HG03469 (cell line): Measurements from ENCODE around the gene IRF6.

Experiments used
- ATAC-seq: cut with Tn5 transposase; IDR thresholded peaks from one replicate; pipeline ENCODE4 v1.9.1; 2021; ENCODE audit warnings: mild to moderate bottlenecking, moderate library complexity, moderate number of reproducible peaks; ENCODE audit not compliant: unreplicated experiment

The IRF6 gene

DNA sequence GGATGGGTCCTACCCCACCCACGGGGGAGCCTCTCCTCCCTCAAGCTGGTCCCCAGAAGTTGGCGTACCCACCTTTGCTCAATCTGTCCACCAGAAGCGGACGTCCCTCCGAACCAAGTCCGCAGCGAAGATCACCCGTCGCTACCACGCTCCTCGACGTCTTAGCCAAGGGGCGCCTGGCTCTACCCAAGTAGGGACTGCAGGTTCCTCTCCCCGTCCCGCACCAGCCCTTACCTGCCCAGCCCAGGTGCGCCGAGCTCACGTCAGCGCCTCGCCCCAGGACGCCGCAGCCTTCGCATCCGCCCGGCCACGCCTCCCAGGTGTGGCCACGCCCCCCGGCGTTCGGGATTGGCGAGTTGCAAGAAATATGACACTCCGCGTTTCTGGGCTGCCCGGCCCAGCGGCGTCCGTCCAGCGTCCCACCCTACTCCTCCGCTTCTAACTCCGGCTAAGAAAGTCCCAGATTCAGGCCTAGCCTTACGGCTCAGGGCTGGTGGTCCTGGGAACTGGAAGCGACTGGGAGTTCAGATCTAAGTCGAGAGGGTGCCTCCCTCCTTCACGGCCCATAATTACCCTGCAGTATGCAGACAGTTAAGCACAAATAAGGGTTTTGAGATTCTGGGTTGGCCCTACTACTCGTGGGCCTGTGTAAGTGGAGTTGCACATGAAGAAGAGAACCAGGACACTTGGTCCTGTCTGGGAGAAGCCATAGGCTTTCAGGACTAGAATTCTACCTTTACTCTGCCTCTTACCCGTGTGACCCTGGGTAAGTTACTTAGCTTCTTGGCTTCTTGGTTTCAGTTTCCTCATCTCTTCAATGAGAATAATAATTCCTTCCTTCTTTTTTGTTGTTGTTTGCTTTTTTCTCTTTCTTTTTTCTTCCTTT lies at the start of gene IRF6:
TSS of gene IRF6 (minus strand) at position 268 of the 886 bp plus-strand sequence. CDS start 4,729 bp downstream, outside the sequence.
- peak; percentile 59 for ATAC-seq

DNA sequence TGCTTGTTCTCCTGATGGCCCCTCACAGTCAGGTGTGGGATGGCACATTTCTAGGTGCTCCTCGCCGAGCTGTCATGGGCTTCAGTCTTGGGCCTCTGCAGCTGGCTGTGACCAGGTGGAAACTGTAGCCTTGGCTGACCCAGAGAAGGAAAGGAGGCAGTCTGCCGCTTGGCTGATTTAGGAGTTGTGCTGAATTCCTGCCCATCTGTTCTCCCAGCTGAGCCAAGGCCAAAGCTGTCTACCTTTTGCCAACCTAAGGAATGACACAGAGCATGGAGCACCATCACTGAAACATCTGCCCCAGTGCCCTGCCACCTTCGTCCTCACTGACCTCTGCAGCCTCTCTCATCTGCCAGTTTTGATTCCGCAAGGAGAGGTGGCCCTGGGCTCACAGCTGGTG lies 49.7 kb upstream of the IRF6 start:
- no peak for ATAC-seq

DNA sequence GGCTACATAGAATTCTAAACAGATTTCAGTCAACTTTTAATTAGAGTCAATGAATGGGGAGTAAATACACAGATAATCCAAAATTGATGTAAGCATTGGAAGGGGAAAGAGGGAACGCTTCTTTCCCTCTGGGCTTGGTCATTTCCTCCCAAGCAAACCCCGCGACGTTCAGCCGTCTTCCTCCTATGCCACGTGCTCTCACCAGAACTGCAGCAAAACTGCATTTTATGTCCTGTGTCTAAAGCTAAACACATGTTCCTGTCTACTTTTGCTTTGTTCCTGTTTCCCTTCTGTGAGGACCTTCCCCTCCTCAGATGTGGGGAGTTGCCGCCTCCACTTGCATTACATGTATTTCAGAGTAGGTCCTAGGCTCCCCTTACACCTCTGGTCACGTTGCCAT lies 49.1 kb upstream of the IRF6 start:
- ATAC-seq: no peak

DNA sequence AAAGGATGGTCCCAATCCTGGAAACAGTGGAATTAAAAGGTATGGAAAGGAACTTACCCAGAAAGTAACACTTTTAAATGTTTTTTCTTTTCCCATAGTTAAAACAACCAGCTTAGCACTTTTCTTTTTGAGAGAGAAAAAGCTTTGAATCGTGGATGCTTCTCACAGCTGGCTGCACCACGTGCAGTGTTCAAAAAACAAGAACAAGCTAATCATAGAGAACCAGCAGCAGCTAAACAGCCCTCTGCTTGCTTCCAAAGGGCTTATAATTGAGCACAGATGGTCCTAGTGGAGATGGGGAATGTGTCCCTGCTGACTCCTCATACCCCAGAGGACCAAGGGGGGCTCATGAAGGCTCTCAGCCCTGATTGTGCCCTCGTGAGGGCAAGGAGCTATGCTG lies 48.3 kb upstream of the IRF6 start:
- no peak for ATAC-seq

DNA sequence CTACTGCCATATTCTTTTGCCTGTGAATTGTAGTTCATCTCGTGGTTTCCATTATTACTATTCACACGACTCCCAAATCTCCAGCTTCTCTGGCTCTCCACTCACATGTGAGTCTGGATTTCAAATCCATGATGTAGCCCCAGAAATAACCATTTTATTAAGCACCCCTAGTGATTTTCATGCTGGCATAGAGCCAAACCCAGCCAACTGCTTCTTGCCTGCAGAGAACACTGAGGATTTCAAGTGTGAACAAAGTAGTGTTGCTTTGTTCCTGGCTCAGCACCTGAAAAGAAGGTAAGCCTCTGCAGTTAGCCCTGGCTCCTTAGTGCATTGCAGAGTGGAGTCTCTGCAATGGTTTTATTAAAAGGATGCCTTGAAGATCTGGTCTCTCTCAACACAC lies 47.7 kb upstream of the IRF6 start:
- no peak for ATAC-seq

DNA sequence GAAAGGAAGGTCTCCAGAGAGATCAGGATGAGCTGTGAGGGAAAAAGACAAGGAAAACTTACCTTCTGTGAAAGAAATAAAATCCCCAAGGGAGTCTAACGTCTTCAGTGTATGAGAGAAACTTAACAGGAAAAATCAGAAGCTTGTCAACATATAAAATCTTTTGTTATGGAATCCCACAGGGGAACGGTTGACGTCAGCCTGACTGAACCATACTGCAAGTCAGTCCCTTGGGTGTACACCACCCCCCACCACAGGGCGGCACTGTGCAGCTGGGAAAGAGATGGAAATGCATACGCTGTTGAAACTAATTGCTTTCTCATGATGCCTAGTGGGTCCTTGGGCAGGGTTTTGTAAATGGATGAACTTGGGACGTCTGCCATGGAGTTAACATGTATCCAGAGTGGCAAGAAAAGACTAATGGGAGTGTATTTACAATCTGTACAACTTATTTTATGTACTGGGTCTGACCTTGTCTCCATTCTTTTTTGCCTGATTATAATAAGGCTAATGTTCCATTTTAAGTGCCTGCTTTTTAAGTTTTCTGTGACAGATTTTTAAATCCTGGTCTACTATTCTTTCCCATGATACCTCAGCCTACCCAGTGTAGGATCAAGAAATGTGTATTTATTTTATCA lies 44.5 kb upstream of the IRF6 start:
- ATAC-seq: peak; percentile 79

DNA sequence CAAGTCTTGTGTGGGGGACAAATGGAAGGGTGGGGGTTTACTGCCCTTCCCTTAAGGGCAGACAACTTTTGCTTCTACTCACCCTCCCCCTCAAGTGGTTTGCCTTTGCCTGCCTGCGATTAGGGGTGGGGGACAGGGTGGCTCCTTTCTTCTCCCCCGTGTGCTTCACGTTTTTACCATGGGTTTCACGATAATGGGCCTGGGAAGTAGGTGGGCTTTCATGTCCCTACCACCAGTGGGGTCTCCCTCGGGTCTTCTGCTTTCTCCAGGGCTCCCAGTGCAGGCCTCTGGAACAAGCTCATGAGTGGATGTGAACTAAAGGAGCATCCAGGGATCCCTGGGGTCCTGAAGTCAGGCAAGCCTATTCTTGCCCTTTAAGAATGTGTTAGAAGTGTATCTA lies 43.4 kb upstream of the IRF6 start:
- no peak for ATAC-seq

DNA sequence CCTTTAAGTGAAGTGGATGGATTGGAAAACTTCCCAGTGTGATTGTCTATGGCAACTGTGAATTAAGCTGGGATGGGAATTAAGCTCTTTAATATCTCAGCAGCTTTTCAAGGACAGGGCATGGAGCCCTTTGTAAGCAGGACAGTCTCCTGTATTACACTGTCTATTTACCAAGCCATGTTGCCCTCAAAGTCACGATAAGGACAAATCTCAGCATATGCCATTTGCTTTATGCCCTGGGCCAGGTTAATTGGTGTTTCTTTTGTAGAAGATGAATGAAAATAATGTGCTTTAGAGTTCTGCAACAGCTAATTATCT lies 39.4 kb upstream of the IRF6 start:
- no peak for ATAC-seq

DNA sequence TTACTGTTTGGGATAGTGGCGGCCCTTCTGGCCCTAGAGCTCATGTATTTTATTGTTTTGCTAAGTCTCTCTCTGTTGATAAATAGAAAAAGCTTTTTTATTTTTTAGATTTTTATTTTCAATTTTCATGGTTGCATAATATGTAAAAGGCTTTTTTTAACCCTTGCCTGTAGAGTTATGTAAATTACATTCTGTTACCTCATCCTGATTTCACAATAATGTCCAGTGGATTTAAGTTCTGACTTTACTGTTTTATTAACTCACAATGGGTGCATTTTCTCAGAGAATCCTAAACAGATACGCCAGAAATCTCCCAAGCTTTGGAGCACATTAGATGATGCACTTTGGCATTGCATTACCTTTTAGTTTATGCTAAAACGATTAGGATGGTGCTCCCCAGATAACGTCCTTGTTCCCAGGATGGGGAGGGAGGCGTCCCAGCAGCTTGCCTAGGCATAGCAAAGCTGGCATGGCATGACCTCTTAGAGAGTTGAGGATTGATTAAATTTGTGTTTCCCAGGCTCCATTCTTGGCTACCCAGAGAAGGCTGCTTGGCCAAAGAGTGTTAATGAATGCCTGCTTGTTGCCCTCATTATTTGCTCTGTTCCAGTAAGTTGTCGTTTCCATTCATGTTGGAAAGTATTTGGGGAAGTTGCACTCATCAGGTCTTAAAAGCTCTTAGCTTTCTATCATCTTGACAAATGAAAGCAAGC lies 38.9 kb upstream of the IRF6 start:
- ATAC-seq: no peak

DNA sequence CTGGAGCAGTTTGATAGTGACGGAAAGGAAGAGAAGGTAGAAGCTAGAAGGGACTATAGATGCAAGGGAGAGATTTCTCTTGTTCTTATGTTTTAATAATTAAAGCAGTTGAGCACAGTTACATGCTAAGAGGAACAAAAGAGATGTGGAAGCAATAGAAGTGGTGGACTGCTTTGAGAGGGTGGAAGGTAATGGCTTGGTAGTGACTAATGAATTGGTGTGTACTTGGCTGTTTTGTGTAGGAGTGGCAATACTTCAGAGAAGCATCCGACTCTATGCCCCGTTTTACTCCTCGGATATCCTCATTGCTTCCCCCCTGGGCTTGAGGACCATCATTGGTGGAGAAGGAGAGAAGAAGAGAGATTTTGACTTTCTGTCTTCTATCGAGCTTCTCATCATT lies 34.7 kb upstream of the IRF6 start:
- ATAC-seq: no peak

DNA sequence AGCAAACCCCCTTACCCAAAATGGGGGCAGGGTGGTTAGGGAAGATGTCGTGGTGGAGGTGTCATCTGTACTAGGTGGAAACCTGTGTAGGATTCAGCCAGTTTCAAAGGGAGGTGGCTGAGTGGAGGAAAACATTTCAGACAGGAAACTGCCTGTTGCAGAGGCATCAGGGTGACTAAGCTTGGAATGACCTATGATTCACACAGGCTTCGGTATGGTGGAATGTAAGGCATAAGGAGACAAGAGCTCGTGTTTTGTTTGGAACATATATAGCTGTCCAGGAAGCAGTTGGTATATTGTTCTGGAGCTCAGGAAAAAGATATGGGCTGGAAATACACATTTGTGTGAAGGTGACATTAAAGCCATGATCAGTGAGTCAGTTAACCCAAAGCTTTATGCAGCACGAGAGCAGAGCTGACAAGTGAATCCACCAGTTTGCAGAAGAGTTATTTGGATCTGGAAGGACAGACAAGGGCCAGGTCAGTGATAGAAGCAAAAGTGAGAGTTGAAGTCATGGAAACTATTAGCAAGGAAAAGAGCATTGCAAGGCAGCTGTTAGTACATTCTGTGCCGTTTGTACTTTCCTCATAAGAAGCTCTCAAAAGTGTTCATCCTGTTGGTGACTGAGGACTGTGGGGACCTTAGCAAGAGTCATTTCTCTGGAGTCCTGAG lies 34.1 kb upstream of the IRF6 start:
- ATAC-seq: no peak

DNA sequence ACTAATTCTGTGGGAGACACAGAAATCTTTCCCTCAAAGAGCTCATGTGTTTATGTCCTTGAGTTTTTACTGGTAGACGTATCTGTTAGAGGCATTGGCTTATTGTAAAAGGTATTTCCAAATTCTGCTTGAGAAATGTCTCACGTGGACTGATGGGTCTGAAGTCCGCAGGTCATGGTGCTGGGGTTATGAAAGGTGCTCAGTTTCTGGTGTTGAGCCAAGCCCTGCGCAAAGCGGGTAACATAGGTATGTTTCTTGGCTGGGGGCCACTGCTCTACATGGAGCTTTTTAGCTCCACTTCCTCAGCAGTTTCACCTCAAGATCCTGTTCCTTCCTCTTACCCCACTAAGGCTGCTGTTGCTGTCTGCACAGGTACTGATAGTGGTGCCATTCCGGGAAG lies 32.6 kb upstream of the IRF6 start:
- no peak for ATAC-seq

DNA sequence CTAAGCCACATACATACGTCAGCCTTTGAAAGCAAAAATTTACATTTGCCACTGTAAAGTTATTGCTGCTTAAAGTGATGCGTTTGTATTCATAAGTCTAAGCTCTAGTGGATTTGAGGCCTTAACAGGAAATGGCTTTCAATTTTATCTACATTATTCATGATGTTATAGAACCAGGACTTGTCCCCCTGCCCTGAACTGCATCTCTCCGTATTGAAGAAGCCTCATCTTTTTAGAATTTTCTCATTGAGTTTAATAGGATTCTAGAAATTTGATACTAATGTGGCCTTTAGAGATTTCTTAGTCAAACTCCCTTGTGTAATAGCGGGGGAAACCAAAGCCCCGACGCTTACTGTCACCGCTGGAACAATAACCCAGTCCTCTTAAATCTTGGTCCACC lies 31.7 kb upstream of the IRF6 start:
- no peak for ATAC-seq

DNA sequence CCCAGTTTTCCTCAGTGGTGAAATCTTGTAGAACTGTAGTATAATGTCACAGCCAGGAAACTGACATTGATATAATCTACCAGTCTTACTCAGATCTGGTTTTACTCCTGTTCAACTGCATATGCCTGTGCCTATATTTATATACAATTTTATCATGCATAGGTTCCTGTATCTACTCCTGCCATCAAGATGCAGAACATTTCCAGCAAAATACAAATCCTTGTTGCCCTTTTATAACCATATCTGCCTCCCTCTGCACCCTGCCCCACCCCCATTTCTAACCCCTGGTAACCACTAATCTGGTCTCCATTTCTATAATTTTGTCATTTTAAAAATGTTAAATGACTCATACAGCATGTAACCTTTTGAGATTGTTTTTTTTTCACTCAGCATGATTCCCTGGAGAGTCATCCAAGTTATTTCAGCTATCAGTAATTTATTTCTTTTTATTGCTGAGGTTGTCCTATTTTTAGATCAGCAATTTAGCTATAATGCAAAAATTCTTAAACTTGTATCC lies 29.9 kb upstream of the IRF6 start:
- no peak for ATAC-seq

DNA sequence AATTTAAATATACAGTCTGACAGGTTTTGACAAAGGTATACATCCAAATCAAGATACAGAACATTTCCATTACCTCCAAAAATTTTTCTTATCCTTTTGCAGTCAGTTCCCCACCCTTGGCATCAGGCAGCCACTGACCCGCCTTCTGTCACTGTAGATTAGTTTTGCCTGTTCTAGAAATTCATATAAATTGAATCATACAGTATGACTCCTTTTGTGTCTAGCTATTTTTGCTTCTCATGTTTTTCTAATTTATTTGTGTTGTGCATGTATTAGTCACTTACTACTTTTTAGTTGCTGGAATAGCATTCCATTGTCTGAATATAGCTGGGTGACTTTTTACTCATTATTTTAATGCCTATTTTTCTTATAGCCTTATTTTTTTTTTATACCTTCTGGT lies 25.7 kb upstream of the IRF6 start:
- ATAC-seq: no peak

DNA sequence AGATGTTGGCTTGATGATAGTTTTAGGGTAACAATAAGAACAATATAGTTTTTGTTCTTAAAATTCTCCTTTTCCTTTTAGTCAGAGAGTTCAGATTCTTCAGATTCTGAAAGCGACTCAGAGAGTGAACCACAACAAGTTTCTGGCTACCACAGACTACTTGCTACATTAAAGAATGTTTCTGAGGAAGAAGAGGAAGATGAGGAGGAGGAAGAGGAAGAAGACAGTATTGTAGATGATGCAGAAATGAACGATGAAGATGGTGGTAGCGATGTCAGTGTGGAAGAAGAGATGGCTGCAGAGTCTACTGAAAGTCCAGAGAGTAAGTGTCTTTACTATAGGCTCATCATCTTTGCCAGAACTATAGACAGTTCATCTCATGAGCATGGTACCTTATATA lies 24.8 kb upstream of the IRF6 start:
- no peak for ATAC-seq

DNA sequence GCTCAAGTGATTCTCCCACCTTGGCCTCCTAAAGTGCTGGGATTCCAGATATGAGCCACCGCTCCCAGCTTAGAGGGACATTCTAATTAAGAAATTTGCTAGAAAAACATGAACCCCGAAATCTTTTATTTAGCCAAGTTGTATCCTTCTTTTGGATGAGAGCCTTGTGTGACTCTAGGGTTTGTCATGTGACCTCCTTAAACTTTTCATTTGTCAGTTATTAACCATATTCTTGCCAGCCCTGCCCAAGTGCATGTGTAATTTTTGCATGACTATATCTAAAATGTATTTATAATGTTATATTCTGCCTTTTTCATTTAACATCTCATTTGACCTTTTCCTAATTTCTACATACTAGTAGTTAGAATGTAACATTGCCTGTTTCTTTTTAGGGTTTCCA lies 23.8 kb upstream of the IRF6 start:
- no peak for ATAC-seq

DNA sequence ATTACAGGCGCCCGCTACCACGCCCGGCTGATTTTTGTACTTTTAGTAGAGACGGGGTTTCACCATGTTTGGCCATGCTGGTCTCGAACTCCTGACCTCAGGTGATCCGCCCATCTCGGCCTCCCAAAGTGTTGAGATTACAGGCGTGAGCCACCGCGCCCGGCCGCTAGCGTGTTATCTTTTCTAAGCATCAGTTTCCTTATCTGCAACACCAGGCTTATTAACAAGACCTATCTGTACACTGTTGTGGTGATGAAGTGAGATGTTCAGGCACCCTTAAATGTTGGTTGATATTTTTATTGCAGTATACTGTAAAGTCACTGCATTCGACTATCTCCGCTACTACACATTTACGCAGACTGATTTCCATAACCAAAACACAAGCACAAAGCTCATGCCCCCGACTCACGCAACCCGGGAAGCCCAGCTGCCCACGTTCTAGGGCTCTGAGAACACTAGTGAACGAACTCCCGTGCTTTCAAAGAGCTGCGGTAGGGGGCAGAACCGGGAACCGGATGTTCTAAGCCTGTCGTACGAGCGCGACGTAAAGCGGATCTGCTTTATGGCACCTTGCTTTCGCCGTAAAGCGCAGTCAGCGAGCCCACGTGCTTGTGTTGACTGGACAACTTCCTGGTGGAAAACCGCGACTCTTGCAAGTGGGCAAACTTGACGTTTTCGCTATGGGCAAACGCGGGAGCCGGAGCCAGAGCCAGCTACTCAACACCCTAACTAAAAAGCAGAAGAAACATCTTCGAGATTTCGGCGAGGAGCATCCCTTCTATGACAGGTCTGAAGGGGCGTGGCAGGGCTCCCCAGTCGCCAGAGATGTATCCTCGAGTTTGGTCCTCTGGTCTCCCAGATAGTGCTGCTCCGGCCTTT lies 21.7 kb upstream of the IRF6 start, which contains the start of gene UTP25:
TSS of gene UTP25 (plus strand) at position 589 of the 879 bp plus-strand sequence. CDS start at position 681, 92 bp downstream.
- peak; percentile 72 for ATAC-seq

DNA sequence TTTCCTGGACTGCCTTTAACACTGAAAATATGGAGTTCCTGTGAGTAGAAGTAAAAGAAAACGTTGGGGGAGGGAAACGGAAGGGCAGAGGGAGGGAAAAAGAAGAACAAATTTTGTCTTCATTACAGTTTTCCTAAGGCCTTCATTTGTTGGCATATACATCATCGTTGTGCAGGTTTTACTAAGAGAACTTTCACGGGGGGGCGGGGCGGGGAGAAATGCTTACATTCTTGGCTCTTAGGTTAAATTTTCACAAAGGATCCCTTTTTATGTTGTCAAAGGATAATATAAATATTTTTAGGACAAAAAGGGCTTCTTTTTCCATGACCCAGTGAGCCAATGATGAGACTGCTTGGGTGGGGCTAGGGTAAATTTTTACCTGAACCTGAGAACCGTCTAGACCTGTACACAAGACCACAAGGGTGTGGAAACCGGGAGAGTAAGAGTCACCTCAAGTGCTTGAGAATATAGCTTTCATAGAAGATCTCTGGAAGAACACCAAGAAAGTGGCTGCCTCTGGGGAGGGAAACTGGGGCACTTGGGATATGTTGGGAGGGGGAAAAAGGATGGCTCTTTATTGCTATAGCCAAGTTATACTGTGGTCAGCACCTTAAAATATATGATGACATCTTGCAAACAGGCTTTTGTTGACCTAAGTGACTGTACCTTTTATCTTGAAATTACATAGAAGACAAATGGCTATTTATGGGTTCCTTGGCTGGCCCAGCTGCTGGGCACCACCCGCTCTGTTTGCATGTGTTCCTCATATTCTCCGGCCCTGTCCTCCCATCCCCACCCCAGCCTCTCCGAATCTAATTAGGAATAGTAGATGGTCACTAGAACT lies 19.9 kb upstream of the IRF6 start:
- no peak for ATAC-seq
